Dendritic cell treated with granulocyte-macrophage colony-stimulating factor and Interleukin-4, amounts not matched to agents 40 ng/mL and 50 ng/mL, for 4 days (primary cell): ENCODE data around the gene RYR2.

Experiments used
- H3K27ac Mint-ChIP-seq: one replicate; pipeline ENCODE4 v1.8.0; 2022; ENCODE audit warnings: mild to moderate bottlenecking, mixed read lengths
- H3K27me3 Mint-ChIP-seq: one replicate; pipeline ENCODE4 v1.8.0; 2022; ENCODE audit warnings: mild to moderate bottlenecking, mixed read lengths
- H3K36me3 Mint-ChIP-seq: one replicate; pipeline ENCODE4 v1.8.0; 2022; ENCODE audit warnings: low read depth, mixed read lengths
- H3K4me1 Mint-ChIP-seq: one replicate; pipeline ENCODE4 v1.8.0; 2022; ENCODE audit warnings: low read depth, mixed read lengths
- H3K4me3 Mint-ChIP-seq: one replicate; pipeline ENCODE4 v1.8.0; 2022; ENCODE audit warnings: mild to moderate bottlenecking, moderate library complexity, mixed read lengths
- H3K9me3 Mint-ChIP-seq: one replicate; pipeline ENCODE4 v1.8.0; 2022; ENCODE audit warnings: mixed read lengths
- intact Hi-C: fragments of 100-400 bp; cut with micrococcal nuclease; formaldehyde crosslinking; loops from one replicate; pipeline ENCODE4 v1.15.0; 2022

RYR2 gene

GRCh38 chr1:237701534-237701933 is 659.5 kb downstream of the RYR2 start:
- Mint-ChIP-seq H3K27me3 (no peaks in the 10 kb centered on the region), H3K36me3 (no peaks in the 10 kb centered on the region), H3K9me3 (peaks cover 15% of the 10 kb centered on the region), H3K4me3 (no peak overlapping the region), H3K4me1 (no peaks in the 10 kb centered on the region), H3K27ac (no peak overlapping the region)
- intact Hi-C loops: no loop called here

- no peak overlapping the region for H3K4me3 Mint-ChIP-seq
- H3K36me3 Mint-ChIP-seq: no peaks in the 10 kb centered on the region
- intact Hi-C loops: no loop called here
- no peak overlapping the region for H3K27ac Mint-ChIP-seq
- H3K9me3 Mint-ChIP-seq: peaks cover 20% of the 10 kb centered on the region
- no peaks in the 10 kb centered on the region for H3K4me1 Mint-ChIP-seq
- no peaks in the 10 kb centered on the region for H3K27me3 Mint-ChIP-seq
Observed at GRCh38 chr1:237702161-237702560, 660.2 kb downstream of the RYR2 start.

GRCh38 chr1:237705462-237705861 is 663.5 kb downstream of the RYR2 start:
- Mint-ChIP-seq H3K27ac (no peak overlapping the region), H3K27me3 (no peaks in the 10 kb centered on the region), H3K9me3 (peaks cover 20% of the 10 kb centered on the region), H3K4me1 (no peaks in the 10 kb centered on the region), H3K4me3 (no peak overlapping the region), H3K36me3 (no peaks in the 10 kb centered on the region)
- intact Hi-C loops: no loop called here

- Mint-ChIP-seq H3K4me1 (no peaks in the 10 kb centered on the region), H3K27me3 (no peaks in the 10 kb centered on the region), H3K9me3 (peaks cover 20% of the 10 kb centered on the region), H3K4me3 (no peak overlapping the region), H3K36me3 (no peaks in the 10 kb centered on the region), H3K27ac (no peak overlapping the region)
- intact Hi-C loops: no loop called here
Observed at GRCh38 chr1:237709355-237709754, 667.4 kb downstream of the RYR2 start.

GRCh38 chr1:237711281-237711680 is 669.3 kb downstream of the RYR2 start:
- intact Hi-C loops: no loop called here
- no peak overlapping the region for H3K4me3 Mint-ChIP-seq

DNA sequence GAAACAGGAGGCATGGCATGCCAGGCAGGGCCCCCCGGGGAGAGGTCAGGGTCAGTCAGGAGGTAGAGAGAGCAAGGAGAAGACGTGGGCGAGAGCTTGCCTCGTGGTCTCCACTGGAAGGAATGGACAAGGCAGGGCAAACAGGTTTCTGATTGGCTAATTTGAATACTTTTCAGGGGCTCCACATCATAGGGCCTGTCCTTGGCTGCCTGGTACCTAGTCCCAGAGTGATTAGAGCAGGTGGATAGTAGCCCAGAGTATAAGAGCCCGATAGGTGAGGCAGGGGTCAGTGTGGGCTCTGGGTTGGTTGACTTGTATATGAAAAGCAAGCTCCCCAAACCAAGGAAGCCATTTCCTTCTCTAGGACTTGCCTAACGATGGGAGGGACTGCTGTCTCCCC is 670.1 kb downstream of the RYR2 start:
- peaks cover 6% of the 10 kb centered on the region for H3K9me3 Mint-ChIP-seq
- intact Hi-C loops: no loop called here
- H3K4me1 Mint-ChIP-seq: no peaks in the 10 kb centered on the region
- H3K4me3 Mint-ChIP-seq: no peak overlapping the region
- H3K27me3 Mint-ChIP-seq: no peaks in the 10 kb centered on the region
- no peak overlapping the region for H3K27ac Mint-ChIP-seq
- H3K36me3 Mint-ChIP-seq: no peaks in the 10 kb centered on the region

More at GRCh38 chr1:237711281-237711680, 669.3 kb downstream of the RYR2 start:
- no peaks in the 10 kb centered on the region for H3K27me3 Mint-ChIP-seq
- peaks cover 8% of the 10 kb centered on the region for H3K9me3 Mint-ChIP-seq
- H3K27ac Mint-ChIP-seq: no peak overlapping the region
- no peaks in the 10 kb centered on the region for H3K4me1 Mint-ChIP-seq
- H3K36me3 Mint-ChIP-seq: no peaks in the 10 kb centered on the region

DNA sequence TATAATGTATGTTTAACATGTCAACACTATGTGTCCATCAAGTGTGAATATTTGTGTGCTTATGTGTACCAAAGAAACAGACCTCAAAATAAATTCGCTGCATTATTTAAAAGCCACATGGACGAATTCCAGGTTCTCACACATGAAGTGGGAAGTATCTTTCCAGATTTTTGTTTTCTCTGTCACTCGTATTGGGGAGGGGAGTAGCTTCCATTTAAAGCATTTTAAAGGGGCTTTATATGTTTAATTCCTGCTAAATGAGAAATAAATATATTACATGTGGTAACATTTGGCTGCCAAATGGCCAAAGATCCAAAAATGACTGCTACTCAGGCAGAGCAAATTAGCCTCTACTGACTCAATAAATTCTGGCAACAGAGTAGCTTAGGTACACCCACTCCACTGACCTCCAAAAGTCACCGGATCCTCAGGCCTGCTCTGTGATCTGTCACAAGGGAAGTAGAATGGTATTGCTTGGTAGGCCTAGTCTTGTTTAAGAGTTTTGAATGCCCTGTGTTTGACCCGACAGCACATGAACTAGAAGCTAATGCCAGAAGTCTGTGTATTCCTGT is 670.7 kb downstream of the RYR2 start:
- intact Hi-C loops: no loop called here
- H3K36me3 Mint-ChIP-seq: no peaks in the 10 kb centered on the region

GRCh38 chr1:237713916-237714315 is 671.9 kb downstream of the RYR2 start:
- intact Hi-C loops: no loop called here
- Mint-ChIP-seq H3K9me3 (peaks cover 12% of the 10 kb centered on the region), H3K4me1 (no peaks in the 10 kb centered on the region), H3K27ac (no peak overlapping the region), H3K36me3 (no peaks in the 10 kb centered on the region), H3K27me3 (no peaks in the 10 kb centered on the region), H3K4me3 (no peak overlapping the region)

More for the DNA sequence above, 670.7 kb downstream of the RYR2 start:
- H3K27ac Mint-ChIP-seq: no peak overlapping the region
- no peaks in the 10 kb centered on the region for H3K4me1 Mint-ChIP-seq
- no peaks in the 10 kb centered on the region for H3K27me3 Mint-ChIP-seq
- H3K4me3 Mint-ChIP-seq: no peak overlapping the region
- H3K9me3 Mint-ChIP-seq: peaks cover 9% of the 10 kb centered on the region

GRCh38 chr1:237717106-237717505 is 675.1 kb downstream of the RYR2 start:
- H3K4me1 Mint-ChIP-seq: no peaks in the 10 kb centered on the region
- no peaks in the 10 kb centered on the region for H3K27me3 Mint-ChIP-seq
- peaks cover 22% of the 10 kb centered on the region for H3K9me3 Mint-ChIP-seq
- no peak overlapping the region for H3K27ac Mint-ChIP-seq
- H3K4me3 Mint-ChIP-seq: no peak overlapping the region
- no peaks in the 10 kb centered on the region for H3K36me3 Mint-ChIP-seq
- intact Hi-C loops: no loop called here

GRCh38 chr1:237730826-237731350 is 688.9 kb downstream of the RYR2 start:
- intact Hi-C loops: no loop called here
- Mint-ChIP-seq H3K9me3 (peaks cover 33% of the 10 kb centered on the region), H3K27ac (no peak overlapping the region), H3K4me3 (no peak overlapping the region), H3K4me1 (no peaks in the 10 kb centered on the region), H3K36me3 (no peaks in the 10 kb centered on the region), H3K27me3 (no peaks in the 10 kb centered on the region)

DNA sequence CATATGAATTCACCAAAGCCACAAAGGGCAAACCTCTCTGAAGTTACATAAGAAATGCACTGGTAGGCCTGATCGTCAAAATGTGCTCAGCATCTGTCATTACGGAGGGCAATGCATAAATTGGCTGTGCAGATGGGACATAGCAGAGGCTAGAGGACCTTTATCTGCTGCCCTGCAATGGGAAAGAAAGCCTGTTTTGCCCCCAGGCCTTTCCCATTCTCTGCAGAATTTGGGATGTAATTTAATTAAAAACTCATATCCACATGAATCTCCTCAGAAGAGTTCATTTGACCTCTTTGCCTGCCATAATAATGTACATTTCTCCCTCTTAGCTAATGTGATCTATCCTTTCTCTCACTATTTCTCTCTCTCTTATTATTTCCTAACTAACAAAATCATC is 690.7 kb downstream of the RYR2 start:
- intact Hi-C loops: no loop called here
- no peaks in the 10 kb centered on the region for H3K4me1 Mint-ChIP-seq
- no peak overlapping the region for H3K27ac Mint-ChIP-seq
- H3K9me3 Mint-ChIP-seq: peaks cover 33% of the 10 kb centered on the region
- H3K4me3 Mint-ChIP-seq: no peak overlapping the region
- no peaks in the 10 kb centered on the region for H3K27me3 Mint-ChIP-seq
- H3K36me3 Mint-ChIP-seq: no peaks in the 10 kb centered on the region

- intact Hi-C loops: no loop called here
- no peaks in the 10 kb centered on the region for H3K36me3 Mint-ChIP-seq
- no peak overlapping the region for H3K4me3 Mint-ChIP-seq
- H3K27me3 Mint-ChIP-seq: no peaks in the 10 kb centered on the region
- no peaks in the 10 kb centered on the region for H3K4me1 Mint-ChIP-seq
- no peak overlapping the region for H3K27ac Mint-ChIP-seq
- peaks cover 18% of the 10 kb centered on the region for H3K9me3 Mint-ChIP-seq
Observed at GRCh38 chr1:237736372-237737029, 694.5 kb downstream of the RYR2 start.

GRCh38 chr1:237737448-237737847 is 695.5 kb downstream of the RYR2 start:
- H3K9me3 Mint-ChIP-seq: peaks cover 18% of the 10 kb centered on the region
- intact Hi-C loops: no loop called here
- H3K27ac Mint-ChIP-seq: no peak overlapping the region
- H3K4me1 Mint-ChIP-seq: no peaks in the 10 kb centered on the region
- no peaks in the 10 kb centered on the region for H3K36me3 Mint-ChIP-seq
- H3K27me3 Mint-ChIP-seq: no peaks in the 10 kb centered on the region
- H3K4me3 Mint-ChIP-seq: no peak overlapping the region

- no peak overlapping the region for H3K4me3 Mint-ChIP-seq
- H3K36me3 Mint-ChIP-seq: no peaks in the 10 kb centered on the region
- H3K4me1 Mint-ChIP-seq: no peaks in the 10 kb centered on the region
- intact Hi-C loops: no loop called here
- no peak overlapping the region for H3K27ac Mint-ChIP-seq
- H3K27me3 Mint-ChIP-seq: no peaks in the 10 kb centered on the region
- peaks cover 18% of the 10 kb centered on the region for H3K9me3 Mint-ChIP-seq
Observed at GRCh38 chr1:237737938-237738610, 696.1 kb downstream of the RYR2 start.
